BJ (cell line): Measurements from ENCODE around the gene SOS1. TPM values are rescaled to one million over a fixed set of nuclear protein-coding genes. Genes with fewer than 3 reads are reported as not detected.
A peak's percentile ranks its signal among the peaks of the same experiment; 100 is the strongest.

Experiments used
- CTCF ChIA-PET: fragments of 350-600 bp; formaldehyde crosslinking; extraction: SDS; loops from one replicate; lab custom pipeline; 2021; ENCODE audit warnings: antibody characterized with exemption, inconsistent platforms; lab: Yijun Ruan, JAX
- POLR2A ChIA-PET: fragments of 300-600 bp; sonication (Branson Sonifier 250); formaldehyde crosslinking; extraction: SDS; loops from one replicate; lab custom pipeline; 2021; ENCODE audit warnings: antibody characterized with exemption; lab: Charles Lee
- DNase-seq: peaks from one replicate; pipeline ENCODE4 v3.0.0-alpha.2; 2011; ENCODE audit warnings: low read depth
- H3K27me3 ChIP-seq: 2 replicates; pipeline ENCODE4 v1.6.0; 2011; ENCODE audit warnings: low read length; ENCODE audit not compliant: control insufficient read depth, insufficient read depth
- H3K36me3 ChIP-seq: 2 replicates; pipeline ENCODE4 v1.5.1; 2011; ENCODE audit warnings: low read length; ENCODE audit not compliant: control insufficient read depth, insufficient read depth
- H3K4me3 ChIP-seq: 2 replicates; pipeline ENCODE4 v1.5.1; 2011; ENCODE audit warnings: low read depth, mild to moderate bottlenecking, control low read depth, low read length
- polyA plus RNA-seq: library from polyadenylated mRNA; depleted of rRNA; stranded (reverse); fragments of >200 nt; gene quantifications from 2 replicates; pipeline ENCODE4 v1.2.3, GENCODE V29; 2011
- TF ChIP-seq, protein P1 (sequence below): IDR thresholded peaks from 2 replicates; pipeline ENCODE4 v1.5.1; 2011; ENCODE audit warnings: low read depth, mild to moderate bottlenecking, control low read depth, inconsistent platforms, low read length, moderate library complexity; ENCODE audit not compliant: insufficient read depth

The SOS1 gene
- polyA plus RNA-seq, 1 experiment, result 12.9 TPM

DNA sequence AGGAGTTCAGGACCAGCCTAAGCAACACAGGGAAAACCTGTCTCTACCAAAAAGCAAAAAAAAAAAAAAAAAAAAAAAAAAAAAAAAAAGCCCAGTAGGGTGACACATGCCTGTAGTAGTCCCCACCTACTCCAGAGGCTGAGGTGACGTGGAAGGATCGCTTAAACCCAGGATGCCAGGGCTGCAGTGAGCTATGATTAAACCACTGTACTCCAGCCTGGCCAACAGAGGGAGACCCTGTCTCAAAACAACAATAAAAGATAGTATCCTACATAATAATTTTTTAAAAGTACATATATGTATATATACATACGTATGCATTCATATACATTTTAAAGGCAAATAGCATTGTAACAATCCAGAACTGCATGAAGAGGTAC lies 51.7 kb downstream of the SOS1 start:
- ChIA-PET CTCF (interaction anchor here (16.6 kb wide), 1 partner anchor 159 kb away, joined by 201 read pairs; no protein-coding TSS in a partner anchor), POLR2A (no interaction called here)
- Histone ChIP-seq H3K36me3 (no peaks in the 10 kb centered on the region), H3K27me3 (no peaks in the 10 kb centered on the region), H3K4me3 (no peak overlapping the region)
- TF ChIP-seq, protein P1, sequence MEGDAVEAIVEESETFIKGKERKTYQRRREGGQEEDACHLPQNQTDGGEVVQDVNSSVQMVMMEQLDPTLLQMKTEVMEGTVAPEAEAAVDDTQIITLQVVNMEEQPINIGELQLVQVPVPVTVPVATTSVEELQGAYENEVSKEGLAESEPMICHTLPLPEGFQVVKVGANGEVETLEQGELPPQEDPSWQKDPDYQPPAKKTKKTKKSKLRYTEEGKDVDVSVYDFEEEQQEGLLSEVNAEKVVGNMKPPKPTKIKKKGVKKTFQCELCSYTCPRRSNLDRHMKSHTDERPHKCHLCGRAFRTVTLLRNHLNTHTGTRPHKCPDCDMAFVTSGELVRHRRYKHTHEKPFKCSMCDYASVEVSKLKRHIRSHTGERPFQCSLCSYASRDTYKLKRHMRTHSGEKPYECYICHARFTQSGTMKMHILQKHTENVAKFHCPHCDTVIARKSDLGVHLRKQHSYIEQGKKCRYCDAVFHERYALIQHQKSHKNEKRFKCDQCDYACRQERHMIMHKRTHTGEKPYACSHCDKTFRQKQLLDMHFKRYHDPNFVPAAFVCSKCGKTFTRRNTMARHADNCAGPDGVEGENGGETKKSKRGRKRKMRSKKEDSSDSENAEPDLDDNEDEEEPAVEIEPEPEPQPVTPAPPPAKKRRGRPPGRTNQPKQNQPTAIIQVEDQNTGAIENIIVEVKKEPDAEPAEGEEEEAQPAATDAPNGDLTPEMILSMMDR, result 0 out of 2 replicates have a peak, but pooled peaks have one; percentile 3
- DNase-seq, result no peak

DNA sequence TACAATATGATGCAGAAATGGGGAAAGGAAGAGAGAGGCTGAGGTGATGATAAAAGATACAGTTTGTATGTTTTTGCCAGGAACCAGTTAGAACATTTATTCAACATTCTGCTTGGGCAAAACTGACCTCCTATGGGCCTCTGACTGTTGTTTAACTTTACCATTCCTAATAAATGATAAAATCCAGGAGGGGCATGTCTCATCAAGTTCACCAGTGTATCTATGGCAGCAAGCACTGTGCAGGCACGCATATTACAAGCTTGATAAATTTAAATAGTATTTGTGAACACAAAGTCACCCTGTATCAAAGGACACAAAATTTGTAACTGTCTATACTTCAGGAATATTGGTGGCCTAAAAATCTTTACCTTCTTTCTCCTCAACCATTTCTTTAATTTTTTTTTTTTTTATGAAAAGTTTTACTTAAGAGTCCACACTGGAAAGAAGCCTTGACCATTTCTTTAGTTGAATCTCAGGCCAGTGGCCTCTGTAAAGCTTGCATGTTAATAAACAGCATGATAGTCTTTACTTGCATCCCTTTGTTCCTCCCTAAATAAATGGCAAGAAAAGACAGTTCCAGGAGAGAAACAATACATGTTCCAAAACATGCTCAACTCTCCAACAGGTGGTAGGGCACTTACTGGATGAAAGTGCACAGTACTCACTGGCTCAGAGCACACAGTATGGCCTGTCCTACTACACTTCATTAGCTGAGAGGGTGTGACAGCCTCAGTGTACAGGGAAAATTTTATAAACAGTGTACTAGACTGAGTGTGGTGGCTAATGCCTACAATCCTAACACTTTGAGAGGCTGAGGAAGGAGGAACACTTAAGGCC lies 52.3 kb downstream of the SOS1 start:
- CTCF ChIA-PET, result interaction anchor here (16.6 kb wide), 1 partner anchor 160 kb away, joined by 201 read pairs; no protein-coding TSS in a partner anchor
- Histone ChIP-seq H3K36me3 (no peaks in the 10 kb centered on the region), H3K27me3 (no peaks in the 10 kb centered on the region), H3K4me3 (no peak overlapping the region)
- TF ChIP-seq, protein P1, result no peak
- DNase-seq, result no peak
- POLR2A ChIA-PET, result interaction anchor here (0.5 to 0.7 kb wide), 2 partner anchors 23 to 83 kb away, joined by 7 to 9 read pairs; no protein-coding TSS in a partner anchor

DNA sequence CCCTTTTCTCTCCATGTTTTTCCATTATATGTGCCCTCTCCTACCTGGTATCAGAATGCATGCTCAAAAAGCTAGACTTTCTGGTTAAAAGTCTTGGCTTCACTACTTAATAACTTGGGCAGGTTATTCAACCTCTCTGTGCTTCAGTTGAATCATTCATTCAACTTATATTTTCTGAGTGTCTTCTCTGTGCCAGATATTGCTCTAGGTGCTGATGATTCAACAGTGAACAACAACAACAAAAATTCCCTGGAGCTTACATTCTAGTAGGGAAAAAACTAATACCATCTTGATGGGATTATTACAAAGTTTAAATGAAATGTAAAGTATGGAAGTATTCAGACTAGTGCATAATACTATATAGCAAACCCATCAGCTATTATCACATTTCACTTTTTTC lies 55.2 kb downstream of the SOS1 start:
- TF ChIP-seq, protein P1, result no peak
- DNase-seq, result no peak
- Histone ChIP-seq H3K4me3 (no peak overlapping the region), H3K36me3 (no peaks in the 10 kb centered on the region), H3K27me3 (no peaks in the 10 kb centered on the region)
- CTCF ChIA-PET, result interaction anchor here (1.3 to 16.6 kb wide), 2 partner anchors 54 to 163 kb away, joined by 4 to 201 read pairs; no protein-coding TSS in a partner anchor
- POLR2A ChIA-PET, result no interaction called here

DNA sequence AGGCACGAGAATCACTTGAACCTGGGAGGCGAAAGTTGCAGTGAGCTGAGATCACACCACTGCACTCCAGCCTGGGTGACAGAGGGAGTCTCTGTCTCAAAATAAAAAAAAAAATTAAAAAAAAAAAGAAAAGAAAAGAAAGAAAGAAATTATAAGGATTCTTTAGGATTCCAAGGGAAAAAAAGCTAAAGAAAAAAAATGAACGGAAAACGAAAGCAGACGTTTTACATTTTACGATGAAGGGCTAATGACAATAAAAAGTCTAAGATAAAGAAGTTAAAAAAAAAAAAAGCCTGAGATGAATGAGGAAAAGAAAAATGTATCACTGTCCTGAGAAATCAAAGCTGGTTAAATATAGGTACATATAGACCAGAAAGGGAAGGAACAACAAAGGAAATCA lies 58.5 kb downstream of the SOS1 start:
- CTCF ChIA-PET, result interaction anchor here (0.6 to 16.6 kb wide), 5 partner anchors 34 to 1270 kb away, joined by 3 to 201 read pairs (median 3); no protein-coding TSS in a partner anchor

More for the DNA sequence above, 58.5 kb downstream of the SOS1 start:
- Histone ChIP-seq H3K27me3 (no peaks in the 10 kb centered on the region), H3K4me3 (no peak overlapping the region), H3K36me3 (no peaks in the 10 kb centered on the region)
- DNase-seq, result no peak
- TF ChIP-seq, protein P1, result no peak
- POLR2A ChIA-PET, result interaction anchor here (0.7 kb wide), 1 partner anchor 167 kb away, joined by 5 read pairs; no protein-coding TSS in a partner anchor
